HL-60 (cell line): ENCODE data around the gene UBAP1L.

Source experiments
- CTCF ChIP-seq: IDR thresholded peaks from one replicate; pipeline ENCODE4 v1.5.1; 2011; ENCODE audit warnings: low read length, control low read depth, inconsistent platforms; ENCODE audit not compliant: insufficient read depth
- GABPA ChIP-seq: IDR thresholded peaks from 2 replicates; pipeline ENCODE4 v1.6.1; 2012; ENCODE audit warnings: low read depth
- POLR2AphosphoS5 ChIP-seq: IDR thresholded peaks from 2 replicates; pipeline ENCODE4 v1.6.1; 2012; ENCODE audit warnings: low read depth
- REST ChIP-seq: IDR thresholded peaks from 2 replicates; pipeline ENCODE4 v1.6.1; 2012; ENCODE audit warnings: low read depth; ENCODE audit not compliant: insufficient replicate concordance

GRCh38 chr15:65066635-65067316, 48.2 kb downstream of the UBAP1L start:
- no peak for TF ChIP-seq REST
- TF ChIP-seq CTCF, result no peak
- no peak for TF ChIP-seq POLR2AphosphoS5
- no peak for TF ChIP-seq GABPA
